ENCODE results near the gene OAS2.

DNA sequence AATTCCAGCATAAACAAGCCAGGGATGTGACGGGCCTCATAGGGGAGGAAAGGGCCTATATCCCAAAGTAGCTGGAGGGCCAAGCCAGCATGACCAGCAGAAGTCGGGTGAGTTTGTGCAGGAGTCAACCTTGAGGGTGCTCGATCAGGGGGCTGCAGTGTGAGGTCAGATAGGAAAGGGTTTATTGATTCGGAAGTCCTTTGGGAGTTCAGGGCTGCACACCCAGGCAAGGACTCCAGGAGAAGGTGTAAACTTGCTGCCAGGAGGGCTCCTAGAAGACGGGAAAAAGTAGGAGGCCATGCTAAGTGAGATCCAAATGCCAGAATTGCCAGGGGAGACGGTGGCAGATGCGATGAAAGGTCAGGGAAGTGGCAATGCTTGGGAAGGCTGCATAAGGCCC is 3.4 kb upstream of the OAS2 start:
- TF ChIP-seq MYC (IDR thresholded peaks at IDR 0.05; ENCODE audit: borderline replicate concordance, low read length) (no peak), POLR2A (IDR thresholded peaks at IDR 0.05; ENCODE audit: low read length) (no peak), BHLHE40 (IDR thresholded peaks at IDR 0.05; ENCODE audit: low read depth, low read length) (no peak), RAD21 (conservative IDR thresholded peaks at IDR 0.05 in 1 of 2, IDR thresholded peaks at IDR 0.05 in 1 of 2) (no peak), MAFK (IDR thresholded peaks at IDR 0.05; ENCODE audit: partially characterized antibody) (no peak), CHD2 (IDR thresholded peaks at IDR 0.05; ENCODE audit: low read length, partially characterized antibody) (no peak), EP300 (IDR thresholded peaks at IDR 0.05) (no peak), CEBPB (IDR thresholded peaks at IDR 0.05) (no peak)
- TF ChIP-seq, protein P1, sequence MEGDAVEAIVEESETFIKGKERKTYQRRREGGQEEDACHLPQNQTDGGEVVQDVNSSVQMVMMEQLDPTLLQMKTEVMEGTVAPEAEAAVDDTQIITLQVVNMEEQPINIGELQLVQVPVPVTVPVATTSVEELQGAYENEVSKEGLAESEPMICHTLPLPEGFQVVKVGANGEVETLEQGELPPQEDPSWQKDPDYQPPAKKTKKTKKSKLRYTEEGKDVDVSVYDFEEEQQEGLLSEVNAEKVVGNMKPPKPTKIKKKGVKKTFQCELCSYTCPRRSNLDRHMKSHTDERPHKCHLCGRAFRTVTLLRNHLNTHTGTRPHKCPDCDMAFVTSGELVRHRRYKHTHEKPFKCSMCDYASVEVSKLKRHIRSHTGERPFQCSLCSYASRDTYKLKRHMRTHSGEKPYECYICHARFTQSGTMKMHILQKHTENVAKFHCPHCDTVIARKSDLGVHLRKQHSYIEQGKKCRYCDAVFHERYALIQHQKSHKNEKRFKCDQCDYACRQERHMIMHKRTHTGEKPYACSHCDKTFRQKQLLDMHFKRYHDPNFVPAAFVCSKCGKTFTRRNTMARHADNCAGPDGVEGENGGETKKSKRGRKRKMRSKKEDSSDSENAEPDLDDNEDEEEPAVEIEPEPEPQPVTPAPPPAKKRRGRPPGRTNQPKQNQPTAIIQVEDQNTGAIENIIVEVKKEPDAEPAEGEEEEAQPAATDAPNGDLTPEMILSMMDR (IDR thresholded peaks at IDR 0.05), result no peak
- TF ChIP-seq, protein P2, sequence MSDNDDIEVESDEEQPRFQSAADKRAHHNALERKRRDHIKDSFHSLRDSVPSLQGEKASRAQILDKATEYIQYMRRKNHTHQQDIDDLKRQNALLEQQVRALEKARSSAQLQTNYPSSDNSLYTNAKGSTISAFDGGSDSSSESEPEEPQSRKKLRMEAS (IDR thresholded peaks at IDR 0.05), result no peak

Data from A549 (cell line).